Neural cell (in vitro differentiated cells): Measurements from ENCODE around the gene TAF3. TPM values are rescaled to one million over a fixed set of nuclear protein-coding genes. Genes with fewer than 3 reads are reported as not detected.
A peak's percentile ranks its signal among the peaks of the same experiment; 100 is the strongest.

Experiments used
- H2AFZ ChIP-seq: fragments of 200-600, 300-800 bp; sonication (generic), shearing (Covaris generic); 2 replicates; pipeline ENCODE4 v1.6.0; 2014; ENCODE audit warnings: low read depth, mild to moderate bottlenecking, antibody characterized with exemption, low read length, moderate library complexity
- H3F3A ChIP-seq: fragments of 200-600 bp; shearing (Covaris generic); 2 replicates; pipeline ENCODE4 v1.6.1; 2016; ENCODE audit warnings: mild to moderate bottlenecking, moderate library complexity, mixed read lengths, antibody characterized with exemption, low read length; ENCODE audit not compliant: insufficient read depth, poor library complexity, severe bottlenecking
- H3K27ac ChIP-seq: fragments of 200-600, 300-800 bp; sonication (generic), shearing (Covaris generic); 2 replicates; pipeline ENCODE4 v1.5.1; 2014; ENCODE audit warnings: mild to moderate bottlenecking, low read length, moderate library complexity
- H3K27me3 ChIP-seq: fragments of 300-800, 200-600 bp; sonication (generic), shearing (Covaris generic); 2 replicates; pipeline ENCODE4 v1.6.0; 2014; ENCODE audit warnings: mild to moderate bottlenecking, low read depth, low read length, moderate library complexity; ENCODE audit not compliant: insufficient read depth
- H3K36me3 ChIP-seq: fragments of 300-800, 200-600 bp; sonication (generic), shearing (Covaris generic); 2 replicates; pipeline ENCODE4 v1.5.1; 2014; ENCODE audit warnings: mild to moderate bottlenecking, antibody characterized with exemption, low read length, moderate library complexity; ENCODE audit not compliant: insufficient read depth
- H3K4me2 ChIP-seq: fragments of 300-800, 200-600 bp; sonication (generic), shearing (Covaris generic); 2 replicates; pipeline ENCODE4 v1.6.0; 2014; ENCODE audit warnings: mild to moderate bottlenecking, low read length
- H3K4me3 ChIP-seq: fragments of 300-800, 200-600 bp; sonication (generic), shearing (Covaris generic); 2 replicates; pipeline ENCODE4 v1.5.1; 2014; ENCODE audit warnings: mild to moderate bottlenecking, low read length, moderate library complexity
- H3K79me2 ChIP-seq: fragments of 200-600 bp; shearing (Covaris generic); replicated peaks from 2 replicates; pipeline ENCODE4 v1.6.0; 2014; ENCODE audit warnings: mild to moderate bottlenecking, low read length, moderate library complexity; ENCODE audit not compliant: insufficient read depth
- H3K9ac ChIP-seq: fragments of 300-800, 200-600 bp; sonication (generic), shearing (Covaris generic); 2 replicates; pipeline ENCODE4 v1.6.1; 2016; ENCODE audit warnings: mild to moderate bottlenecking, low read length, mixed read lengths
- H3K9me2 ChIP-seq: fragments of 200-600 bp; shearing (Covaris generic); 2 replicates; pipeline ENCODE4 v1.6.1; 2016; ENCODE audit warnings: mild to moderate bottlenecking, low read length, mixed read lengths; ENCODE audit not compliant: insufficient read depth
- H3K9me3 ChIP-seq: fragments of 200-600, 300-800 bp; sonication (generic), shearing (Covaris generic); 2 replicates; pipeline ENCODE4 v1.6.1; 2016; ENCODE audit warnings: mild to moderate bottlenecking, mixed run types, low read length, moderate library complexity, mixed read lengths
- H4K20me1 ChIP-seq: fragments of 200-600 bp; shearing (Covaris generic); 2 replicates; pipeline ENCODE4 v1.6.1; 2016; ENCODE audit warnings: mild to moderate bottlenecking, mixed run types; ENCODE audit not compliant: insufficient read depth
- EP300 ChIP-seq: fragments of 450-650 bp; conservative IDR thresholded peaks from 2 replicates; pipeline ENCODE4 v1.6.1; 2014; ENCODE audit warnings: antibody characterized with exemption, mild to moderate bottlenecking, moderate library complexity; ENCODE audit not compliant: poor library complexity, severe bottlenecking
- EZH2 ChIP-seq: fragments of 200-600, 300-800 bp; shearing (Covaris generic), sonication (generic); IDR thresholded peaks from 2 replicates; pipeline ENCODE4 v1.6.1; 2014; ENCODE audit warnings: antibody characterized with exemption, low read length, borderline replicate concordance, mild to moderate bottlenecking; ENCODE audit not compliant: insufficient read depth, poor library complexity, severe bottlenecking
- MXI1 ChIP-seq: fragments of 450-650 bp; conservative IDR thresholded peaks from 2 replicates; pipeline ENCODE4 v1.6.1; 2014; ENCODE audit warnings: antibody characterized with exemption, mild to moderate bottlenecking; ENCODE audit not compliant: poor library complexity, severe bottlenecking
- POLR2AphosphoS5 ChIP-seq: IDR thresholded peaks from 2 replicates; pipeline ENCODE4 v1.6.1; 2012
- RAD21 ChIP-seq: fragments of 450-650 bp; conservative IDR thresholded peaks from 2 replicates; pipeline ENCODE4 v1.6.1; 2014; ENCODE audit warnings: antibody characterized with exemption, mild to moderate bottlenecking, moderate library complexity
- SMC3 ChIP-seq: fragments of 450-650 bp; conservative IDR thresholded peaks from 2 replicates; pipeline ENCODE4 v1.6.1; 2014; ENCODE audit warnings: antibody characterized with exemption, mild to moderate bottlenecking, moderate library complexity; ENCODE audit not compliant: poor library complexity
- TAF1 ChIP-seq: IDR thresholded peaks from 2 replicates; pipeline ENCODE4 v1.6.1; 2012; ENCODE audit warnings: low read depth
- polyA plus RNA-seq: library from polyadenylated mRNA; depleted of rRNA; stranded (reverse); fragments of >200 nt; gene quantifications from 2 replicates; pipeline ENCODE4 v1.2.3, GENCODE V29; 2014
- TF ChIP-seq, protein P1 (sequence below): fragments of 450-650 bp; IDR thresholded peaks from 2 replicates; pipeline ENCODE4 v1.5.1; 2014; ENCODE audit warnings: antibody characterized with exemption, mild to moderate bottlenecking, moderate library complexity; ENCODE audit not compliant: poor library complexity, severe bottlenecking
- TF ChIP-seq, protein P2 (sequence below): IDR thresholded peaks from 2 replicates; pipeline ENCODE4 v1.6.1; 2012; ENCODE audit warnings: borderline replicate concordance

Gene TAF3
- polyA plus RNA-seq, 1 donor from 2014 or later = 2.0 TPM

DNA sequence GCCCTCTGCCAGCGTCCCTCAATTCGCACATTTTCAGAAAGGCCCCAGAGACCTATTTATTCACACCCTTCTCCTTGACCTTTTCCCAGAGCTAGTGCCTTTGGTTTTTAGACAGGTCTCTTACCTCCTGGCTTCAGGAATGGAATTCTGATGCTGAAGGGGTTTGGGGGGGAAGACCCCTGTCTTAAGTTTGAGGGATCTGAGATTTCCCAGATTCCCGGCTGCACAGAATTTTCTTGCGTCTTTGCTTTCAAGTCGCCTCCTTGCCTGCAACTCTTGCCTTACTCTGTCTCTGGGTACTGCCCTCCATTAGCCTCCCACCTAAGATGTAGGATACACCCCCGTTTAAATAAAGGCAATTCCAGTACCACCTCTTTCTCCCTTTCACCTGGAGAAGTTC is 238.1 kb downstream of the TAF3 start:
- Histone ChIP-seq H3K79me2 (no peaks in the 10 kb centered on the region), H3K4me3 (no peak overlapping the region), H2AFZ (no peak overlapping the region), H3K27ac (no peak overlapping the region), H4K20me1 (no peaks in the 10 kb centered on the region), H3F3A (no peaks in the 10 kb centered on the region), H3K9ac (no peak overlapping the region), H3K9me2 (no peaks in the 10 kb centered on the region), H3K27me3 (peaks cover 100% of the 10 kb centered on the region), H3K36me3 (no peaks in the 10 kb centered on the region), H3K9me3 (no peaks in the 10 kb centered on the region), H3K4me2 (no peak overlapping the region)
- TF ChIP-seq POLR2AphosphoS5 (no peak), TAF1 (no peak), RAD21 (no peak), MXI1 (no peak), SMC3 (no peak), EZH2 (no peak), EP300 (no peak)
- TF ChIP-seq, protein P1, sequence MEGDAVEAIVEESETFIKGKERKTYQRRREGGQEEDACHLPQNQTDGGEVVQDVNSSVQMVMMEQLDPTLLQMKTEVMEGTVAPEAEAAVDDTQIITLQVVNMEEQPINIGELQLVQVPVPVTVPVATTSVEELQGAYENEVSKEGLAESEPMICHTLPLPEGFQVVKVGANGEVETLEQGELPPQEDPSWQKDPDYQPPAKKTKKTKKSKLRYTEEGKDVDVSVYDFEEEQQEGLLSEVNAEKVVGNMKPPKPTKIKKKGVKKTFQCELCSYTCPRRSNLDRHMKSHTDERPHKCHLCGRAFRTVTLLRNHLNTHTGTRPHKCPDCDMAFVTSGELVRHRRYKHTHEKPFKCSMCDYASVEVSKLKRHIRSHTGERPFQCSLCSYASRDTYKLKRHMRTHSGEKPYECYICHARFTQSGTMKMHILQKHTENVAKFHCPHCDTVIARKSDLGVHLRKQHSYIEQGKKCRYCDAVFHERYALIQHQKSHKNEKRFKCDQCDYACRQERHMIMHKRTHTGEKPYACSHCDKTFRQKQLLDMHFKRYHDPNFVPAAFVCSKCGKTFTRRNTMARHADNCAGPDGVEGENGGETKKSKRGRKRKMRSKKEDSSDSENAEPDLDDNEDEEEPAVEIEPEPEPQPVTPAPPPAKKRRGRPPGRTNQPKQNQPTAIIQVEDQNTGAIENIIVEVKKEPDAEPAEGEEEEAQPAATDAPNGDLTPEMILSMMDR = no peak
- TF ChIP-seq, protein P2, sequence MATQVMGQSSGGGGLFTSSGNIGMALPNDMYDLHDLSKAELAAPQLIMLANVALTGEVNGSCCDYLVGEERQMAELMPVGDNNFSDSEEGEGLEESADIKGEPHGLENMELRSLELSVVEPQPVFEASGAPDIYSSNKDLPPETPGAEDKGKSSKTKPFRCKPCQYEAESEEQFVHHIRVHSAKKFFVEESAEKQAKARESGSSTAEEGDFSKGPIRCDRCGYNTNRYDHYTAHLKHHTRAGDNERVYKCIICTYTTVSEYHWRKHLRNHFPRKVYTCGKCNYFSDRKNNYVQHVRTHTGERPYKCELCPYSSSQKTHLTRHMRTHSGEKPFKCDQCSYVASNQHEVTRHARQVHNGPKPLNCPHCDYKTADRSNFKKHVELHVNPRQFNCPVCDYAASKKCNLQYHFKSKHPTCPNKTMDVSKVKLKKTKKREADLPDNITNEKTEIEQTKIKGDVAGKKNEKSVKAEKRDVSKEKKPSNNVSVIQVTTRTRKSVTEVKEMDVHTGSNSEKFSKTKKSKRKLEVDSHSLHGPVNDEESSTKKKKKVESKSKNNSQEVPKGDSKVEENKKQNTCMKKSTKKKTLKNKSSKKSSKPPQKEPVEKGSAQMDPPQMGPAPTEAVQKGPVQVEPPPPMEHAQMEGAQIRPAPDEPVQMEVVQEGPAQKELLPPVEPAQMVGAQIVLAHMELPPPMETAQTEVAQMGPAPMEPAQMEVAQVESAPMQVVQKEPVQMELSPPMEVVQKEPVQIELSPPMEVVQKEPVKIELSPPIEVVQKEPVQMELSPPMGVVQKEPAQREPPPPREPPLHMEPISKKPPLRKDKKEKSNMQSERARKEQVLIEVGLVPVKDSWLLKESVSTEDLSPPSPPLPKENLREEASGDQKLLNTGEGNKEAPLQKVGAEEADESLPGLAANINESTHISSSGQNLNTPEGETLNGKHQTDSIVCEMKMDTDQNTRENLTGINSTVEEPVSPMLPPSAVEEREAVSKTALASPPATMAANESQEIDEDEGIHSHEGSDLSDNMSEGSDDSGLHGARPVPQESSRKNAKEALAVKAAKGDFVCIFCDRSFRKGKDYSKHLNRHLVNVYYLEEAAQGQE = no peak

DNA sequence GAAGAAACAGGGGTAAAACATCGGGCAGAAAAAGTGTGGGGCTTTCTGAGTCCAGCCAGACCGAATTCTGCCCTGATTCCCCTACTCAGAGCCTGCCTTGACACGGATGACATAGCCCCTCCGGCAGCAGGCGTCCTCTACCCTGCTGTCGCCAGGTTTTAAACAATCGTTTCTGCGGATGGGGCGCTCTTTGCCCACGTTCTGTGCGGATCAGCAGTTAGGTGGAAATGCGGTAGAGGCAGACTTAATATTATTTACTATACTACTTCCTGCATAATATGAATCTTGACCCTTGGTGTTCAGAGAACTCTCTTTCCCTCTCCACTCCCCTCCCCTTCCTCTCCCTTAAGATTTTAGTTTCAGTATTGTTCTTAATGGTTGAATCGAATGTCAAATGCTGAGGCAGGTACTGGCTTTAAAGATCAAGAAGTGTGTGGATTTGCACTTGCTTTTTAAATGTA is 238.6 kb downstream of the TAF3 start:
- no peak overlapping the region for H2AFZ ChIP-seq

More for the DNA sequence above, 238.6 kb downstream of the TAF3 start:
- H3K9ac ChIP-seq = no peak overlapping the region
- no peaks in the 10 kb centered on the region for H3F3A ChIP-seq
- no peaks in the 10 kb centered on the region for H4K20me1 ChIP-seq
- no peak overlapping the region for H3K4me2 ChIP-seq
- H3K79me2 ChIP-seq = no peaks in the 10 kb centered on the region
- H3K36me3 ChIP-seq = no peaks in the 10 kb centered on the region
- TF ChIP-seq RAD21 (peak; percentile 31), EZH2 (no peak)
- no peak overlapping the region for H3K4me3 ChIP-seq
- no peaks in the 10 kb centered on the region for H3K9me3 ChIP-seq
- no peak overlapping the region for H3K27ac ChIP-seq
- peaks cover 100% of the 10 kb centered on the region for H3K27me3 ChIP-seq
- no peaks in the 10 kb centered on the region for H3K9me2 ChIP-seq
